Stomach smooth muscle (tissue), 2 donors: Measurements from ENCODE around the gene PLP2.
A peak's percentile ranks its signal among the peaks of the same experiment; 100 is the strongest.
"Not testable (repeated sequence)": the region's sequence is repeated elsewhere in the genome, so short reads cannot be mapped to it uniquely, and the experiment has no call there.

ENCODE experiments used
- H3K27ac ChIP-seq: one replicate; pipeline ENCODE4 v1.7.0; 2013; ENCODE audit warnings: mild to moderate bottlenecking, low read length, inconsistent platforms
- H3K27me3 ChIP-seq, 2 donors: one replicate each; pipeline ENCODE4 v1.7.0; 2013; ENCODE audit warnings: low read length in 2 of 2; ENCODE audit not compliant: insufficient read depth in 2 of 2, control insufficient read depth in 1 of 2
- H3K36me3 ChIP-seq, 2 donors: one replicate each; pipeline ENCODE4 v1.7.0; 2013; ENCODE audit warnings: low read length in 2 of 2; ENCODE audit not compliant: control insufficient read depth in 2 of 2, insufficient read depth in 2 of 2
- H3K4me1 ChIP-seq: one replicate; pipeline ENCODE4 v1.7.0; 2013; ENCODE audit warnings: low read length; ENCODE audit not compliant: control insufficient read depth, insufficient read depth
- H3K4me3 ChIP-seq, 2 donors: one replicate each; pipeline ENCODE4 v1.7.0; 2013; ENCODE audit warnings: low read length in 2 of 2
- H3K9ac ChIP-seq, 2 donors: one replicate each; pipeline ENCODE4 v1.7.0; 2013; ENCODE audit warnings: low read length in 2 of 2, mild to moderate bottlenecking in 1 of 2
- H3K9me3 ChIP-seq, 2 donors: one replicate each; pipeline ENCODE4 v1.7.0; 2013; ENCODE audit warnings: low read length in 2 of 2; ENCODE audit not compliant: control insufficient read depth in 2 of 2
- donor health status: healthy.
- donor health status: Pancreatic carcinoma.

The PLP2 gene

GRCh38 chrX:49147936-49148335 lies 23.8 kb upstream of the PLP2 start:
- H3K36me3 ChIP-seq = no peaks in the 10 kb centered on the region
- no peaks in the 10 kb centered on the region for H3K9me3 ChIP-seq

GRCh38 chrX:49148390-49149100 lies 23.2 kb upstream of the PLP2 start:
- H3K27ac ChIP-seq, H3K4me1 ChIP-seq, H3K9me3 ChIP-seq, H3K4me3 ChIP-seq, H3K36me3 ChIP-seq, H3K27me3 ChIP-seq, H3K9ac ChIP-seq: not testable (repeated sequence)

More at GRCh38 chrX:49147936-49148335, 23.8 kb upstream of the PLP2 start:
- no peak overlapping the region for H3K4me3 ChIP-seq
- H3K27me3 ChIP-seq = peaks cover 0 to 3% of the 10 kb centered on the region in 2 donors
- no peak overlapping the region for H3K27ac ChIP-seq
- no peak overlapping the region for H3K9ac ChIP-seq
- no peaks in the 10 kb centered on the region for H3K4me1 ChIP-seq

DNA sequence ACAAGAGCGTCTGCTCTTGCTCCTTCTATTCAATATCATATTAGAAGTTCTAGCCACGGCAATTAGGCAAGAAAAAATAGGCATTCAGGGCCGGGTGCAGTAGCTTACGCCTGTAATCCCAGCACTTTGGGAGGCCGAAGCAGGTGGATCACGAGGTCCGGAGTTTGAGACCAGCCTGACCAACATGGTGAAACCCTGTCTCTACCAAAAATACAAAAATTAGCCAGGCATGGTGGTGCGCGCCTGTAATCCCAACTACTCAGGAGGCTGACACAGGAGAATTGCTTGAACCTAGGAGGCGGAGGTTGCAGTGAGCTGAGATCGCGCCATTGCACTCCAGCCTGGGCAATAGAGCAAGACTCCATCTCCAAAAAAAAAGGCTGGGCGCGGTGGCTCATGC lies 22.4 kb upstream of the PLP2 start:
- not testable (repeated sequence) for H3K9ac ChIP-seq, H3K27ac ChIP-seq, H3K4me3 ChIP-seq, H3K36me3 ChIP-seq, H3K4me1 ChIP-seq, H3K27me3 ChIP-seq, H3K9me3 ChIP-seq

DNA sequence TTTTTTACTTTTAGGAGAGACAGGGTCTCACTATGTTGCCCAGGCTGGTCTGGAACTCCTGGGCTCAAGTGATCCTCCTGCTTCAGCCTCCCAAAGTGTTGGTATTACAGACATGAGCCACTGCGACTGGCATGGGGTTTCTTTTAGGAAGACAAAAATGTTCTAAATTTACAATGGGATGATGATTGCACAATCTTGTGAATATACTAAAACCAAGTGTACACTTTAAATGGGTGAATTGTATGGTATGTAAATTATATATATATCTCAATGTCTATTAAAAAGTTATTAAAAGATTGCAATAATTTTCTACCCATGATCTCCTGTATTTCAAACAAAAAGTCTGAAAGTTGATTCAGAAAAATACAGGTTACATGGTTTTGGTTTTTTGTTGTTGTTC lies 18.2 kb upstream of the PLP2 start:
- Histone ChIP-seq H3K4me1 (peaks cover 7% of the 10 kb centered on the region), H3K27me3 (no peaks in the 10 kb centered on the region), H3K4me3 (no peak overlapping the region), H3K27ac (no peak overlapping the region), H3K9me3 (peaks cover 0 to 2% of the 10 kb centered on the region in 2 donors), H3K9ac (no peak overlapping the region), H3K36me3 (no peaks in the 10 kb centered on the region)

GRCh38 chrX:49155243-49155899 lies 16.3 kb upstream of the PLP2 start:
- Histone ChIP-seq H3K4me3 (peak overlapping the region; percentile 38 to 71), H3K4me1 (peaks cover 7% of the 10 kb centered on the region), H3K9me3 (peaks cover 0 to 2% of the 10 kb centered on the region in 2 donors), H3K36me3 (no peaks in the 10 kb centered on the region), H3K9ac (peak overlapping the region; percentile 89 to 93), H3K27me3 (peaks cover 0 to 5% of the 10 kb centered on the region in 2 donors), H3K27ac (peak overlapping the region; percentile 93)

GRCh38 chrX:49155900-49156837 lies 15.5 kb upstream of the PLP2 start:
- Histone ChIP-seq H3K4me3 (peak overlapping the region; percentile 50 to 71), H3K9me3 (peaks cover 0 to 2% of the 10 kb centered on the region in 2 donors), H3K9ac (peak overlapping the region; percentile 89 to 93), H3K36me3 (no peaks in the 10 kb centered on the region), H3K27ac (peak overlapping the region; percentile 93), H3K27me3 (peaks cover 0 to 5% of the 10 kb centered on the region in 2 donors), H3K4me1 (peaks cover 7% of the 10 kb centered on the region)

DNA sequence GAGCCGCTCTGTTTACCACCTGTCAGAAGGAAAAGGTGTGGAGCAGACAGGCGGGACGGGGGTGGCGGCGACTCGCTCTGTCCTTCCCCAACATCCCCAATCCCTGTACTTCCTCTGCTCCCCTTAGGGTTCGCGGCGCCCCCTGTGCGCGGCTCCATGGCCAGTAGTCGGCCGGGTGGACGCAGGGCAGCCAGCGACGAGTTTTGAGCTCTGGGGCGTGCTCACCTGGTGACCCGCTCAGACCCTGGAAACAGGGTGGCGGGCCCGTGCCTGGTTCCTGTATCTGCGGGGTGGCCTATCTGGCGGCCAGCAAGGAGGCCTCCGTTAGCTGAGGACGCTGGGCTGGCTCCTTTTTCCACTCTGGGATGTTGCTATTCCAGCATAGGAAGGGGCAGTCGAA lies 14.5 kb upstream of the PLP2 start:
- Histone ChIP-seq H3K27ac (no peak overlapping the region), H3K36me3 (no peaks in the 10 kb centered on the region), H3K9me3 (peaks cover 0 to 2% of the 10 kb centered on the region in 2 donors), H3K4me3 (no peak overlapping the region), H3K27me3 (peaks cover 0 to 5% of the 10 kb centered on the region in 2 donors), H3K4me1 (peaks cover 7% of the 10 kb centered on the region), H3K9ac (no peak overlapping the region)

DNA sequence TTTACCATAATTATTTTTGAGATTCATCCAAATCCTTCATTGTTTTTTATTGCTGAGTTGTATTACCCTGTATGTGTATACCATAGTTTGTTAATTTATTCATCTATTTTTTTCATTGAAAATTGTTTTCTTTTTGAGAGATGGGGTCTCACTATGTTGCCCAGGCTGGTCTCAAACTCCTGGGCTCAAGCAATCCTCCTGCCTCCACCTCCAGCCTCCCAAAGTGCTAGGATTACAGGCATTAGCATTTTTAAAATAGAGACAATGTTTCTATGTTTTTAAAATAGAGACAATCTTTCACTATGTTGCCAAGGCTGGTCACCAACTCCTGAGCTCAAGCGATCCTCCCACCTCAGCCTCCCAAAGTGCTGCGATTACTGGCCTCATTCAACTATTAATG lies 10.8 kb upstream of the PLP2 start:
- Histone ChIP-seq H3K4me3 (no peak overlapping the region), H3K27ac (no peak overlapping the region)

GRCh38 chrX:49161632-49162031 lies 10.1 kb upstream of the PLP2 start:
- no peak overlapping the region for H3K4me3 ChIP-seq
- H3K4me1 ChIP-seq = peaks cover 8% of the 10 kb centered on the region
- H3K27me3 ChIP-seq = peaks cover 0 to 7% of the 10 kb centered on the region in 2 donors
- no peak overlapping the region for H3K27ac ChIP-seq
- H3K9me3 ChIP-seq = no peaks in the 10 kb centered on the region
- no peaks in the 10 kb centered on the region for H3K36me3 ChIP-seq
- H3K9ac ChIP-seq = no peak overlapping the region

More for the DNA sequence above, 10.8 kb upstream of the PLP2 start:
- H3K4me1 ChIP-seq = peaks cover 9% of the 10 kb centered on the region
- H3K9me3 ChIP-seq = no peaks in the 10 kb centered on the region
- H3K27me3 ChIP-seq = peaks cover 0 to 7% of the 10 kb centered on the region in 2 donors
- H3K36me3 ChIP-seq = no peaks in the 10 kb centered on the region
- no peak overlapping the region for H3K9ac ChIP-seq

DNA sequence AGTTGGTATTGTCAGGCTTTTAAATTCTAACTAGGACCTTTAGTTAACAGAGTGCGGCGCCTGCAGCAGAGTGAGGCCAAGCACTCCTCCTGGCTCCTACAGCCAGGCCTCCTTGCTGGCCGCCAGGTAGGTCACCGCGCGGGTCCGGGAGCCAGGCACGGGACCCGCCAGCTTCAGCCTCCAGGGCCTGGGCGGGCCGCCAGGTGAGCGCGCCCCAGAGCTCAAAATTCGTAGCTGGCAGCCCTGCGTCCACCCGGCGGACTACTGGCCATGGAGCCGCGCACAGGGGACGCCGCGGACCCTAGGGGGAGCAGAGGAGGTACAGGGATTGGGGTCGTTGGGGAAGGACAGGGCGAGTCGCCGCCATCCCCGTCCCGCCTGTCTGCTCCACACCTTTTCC lies 9.1 kb upstream of the PLP2 start, which contains the start of gene MAGIX:
Gene MAGIX, plus strand, starts transcription at position 139 of the 400 bp plus-strand sequence. Its CDS starts 132 bp downstream, at position 271.
- H3K27ac ChIP-seq = peak within 1 kb of the TSS; percentile 87
- H3K36me3 ChIP-seq = no peaks in the 10 kb centered on the region
- peak within 1 kb of the TSS; percentile 47 to 67 for H3K9ac ChIP-seq
- peaks cover 15% of the 10 kb centered on the region for H3K4me1 ChIP-seq
- peak within 1 kb of the TSS; percentile 35 to 62 for H3K4me3 ChIP-seq
- H3K9me3 ChIP-seq = no peaks in the 10 kb centered on the region
- H3K27me3 ChIP-seq = peaks cover 0 to 10% of the 10 kb centered on the region in 2 donors
